GM12878 (cell line): ENCODE data around the gene MST1R. TPM values are rescaled to one million over a fixed set of nuclear protein-coding genes. Genes with fewer than 3 reads are reported as not detected.

ENCODE experiments used
- ATAC-seq: fragments of 200-7000 bp; cut with Tn5 transposase; 3 replicates; pipeline ENCODE4 v1.9.1; 2020; ENCODE audit warnings: mild to moderate bottlenecking, moderate library complexity
- BruUV-seq: library from RNA; stranded (reverse); fragments of 400-500 nt; replicated peaks from 2 replicates; lab custom pipeline; 2021; lab: Mats Ljungman, UMichigan
- CTCF ChIA-PET: fragments of 300-600 bp; sonication (Branson Sonifier 250); formaldehyde crosslinking; extraction: SDS; loops from one replicate; lab custom pipeline; 2021; ENCODE audit warnings: inconsistent platforms; lab: Yijun Ruan, JAX
- POLR2A ChIA-PET: fragments of 350-600 bp; formaldehyde crosslinking; extraction: SDS; loops from one replicate; lab custom pipeline; 2021; ENCODE audit warnings: inconsistent platforms; lab: Charles Lee
- RAD21 ChIA-PET: fragments of 300-600 bp; sonication (Branson Sonifier 250); formaldehyde crosslinking; loops from one replicate; lab custom pipeline; 2023; ENCODE audit warnings: antibody characterized with exemption; ENCODE audit not compliant: unreplicated experiment; lab: Charles Lee
- SMC1A ChIA-PET: fragments of 300-600 bp; sonication (Branson Sonifier 250); formaldehyde crosslinking; loops from one replicate; lab custom pipeline; 2023; ENCODE audit not compliant: unreplicated experiment, uncharacterized antibody; lab: Charles Lee
- DNase-seq: peaks from one replicate; pipeline ENCODE4 v3.0.0-alpha.2; 2011; ENCODE audit warnings: low read depth, low spot score
- FAIRE-seq: peaks from 3 replicates; lab custom pipeline; 2011; peaks lifted over from hg19 to GRCh38; lab: Jason Lieb, UNC
- H2AFZ ChIP-seq: 2 replicates; pipeline ENCODE4 v1.6.0; 2011; ENCODE audit warnings: low read depth, low read length, control low read depth; ENCODE audit not compliant: control insufficient read depth
- H3K27ac ChIP-seq: 2 replicates; pipeline ENCODE4 v1.5.1; 2011; ENCODE audit warnings: control low read depth; ENCODE audit not compliant: control insufficient read depth, insufficient read depth
- H3K27me3 ChIP-seq, 2 experiments: replicated peaks in 1 of 2; 2 replicates each; pipeline versions ENCODE4 v1.6.0 to v1.6.1; 2011; ENCODE audit warnings: low read length in 1 of 2; ENCODE audit not compliant: control insufficient read depth in 2 of 2, insufficient read depth in 2 of 2
- H3K36me3 ChIP-seq, 2 experiments: 2 replicates each; pipeline ENCODE4 v1.5.1; 2011; ENCODE audit warnings: low read length in 1 of 2; ENCODE audit not compliant: control insufficient read depth in 2 of 2, insufficient read depth in 2 of 2
- H3K4me1 ChIP-seq: 2 replicates; pipeline ENCODE4 v1.6.1; 2011; ENCODE audit warnings: mild to moderate bottlenecking, low read length, moderate library complexity, mixed read lengths; ENCODE audit not compliant: control insufficient read depth, insufficient read depth
- H3K4me2 ChIP-seq: 2 replicates; pipeline ENCODE4 v1.6.0; 2011; ENCODE audit warnings: control low read depth; ENCODE audit not compliant: control insufficient read depth, insufficient read depth
- H3K4me3 ChIP-seq: fragments of 200-600 bp; sonication (generic); 2 replicates; pipeline ENCODE4 v1.5.1; 2016
- H3K79me2 ChIP-seq: 2 replicates; pipeline ENCODE4 v1.6.0; 2011; ENCODE audit warnings: low read length; ENCODE audit not compliant: control insufficient read depth, insufficient read depth
- H3K9ac ChIP-seq: 2 replicates; pipeline ENCODE4 v1.8.0; 2011; ENCODE audit warnings: low read length, control low read depth, mixed read lengths; ENCODE audit not compliant: control insufficient read depth, insufficient read depth
- H3K9me3 ChIP-seq: replicated peaks from 3 replicates; pipeline ENCODE4 v1.5.1; 2011; ENCODE audit warnings: mild to moderate bottlenecking, low read length; ENCODE audit not compliant: control insufficient read depth, insufficient read depth
- H4K20me1 ChIP-seq: 2 replicates; pipeline ENCODE4 v1.6.0; 2011; ENCODE audit not compliant: control insufficient read depth, insufficient read depth
- ATF2 ChIP-seq: IDR thresholded peaks from 2 replicates; pipeline ENCODE4 v1.6.1; 2012; ENCODE audit warnings: low read length, inconsistent platforms
- CREM ChIP-seq: IDR thresholded peaks from 2 replicates; pipeline ENCODE4 v1.6.1; 2014; ENCODE audit warnings: antibody characterized with exemption, low read depth
- ETV6 ChIP-seq, 2 experiments: fragments of 450-650 bp in 1 of 2; IDR thresholded peaks in 1 of 2; conservative IDR thresholded peaks in 1 of 2; 2 replicates each; pipeline ENCODE4 v1.6.1; 2014; ENCODE audit warnings: antibody characterized with exemption in 1 of 2, borderline replicate concordance in 1 of 2, low read depth in 1 of 2, mild to moderate bottlenecking in 1 of 2, moderate library complexity in 1 of 2
- FOS ChIP-seq: IDR thresholded peaks from 3 replicates; pipeline ENCODE4 v1.6.1; 2011; ENCODE audit warnings: borderline replicate concordance; ENCODE audit not compliant: insufficient read length; ENCODE audit errors: extremely low read depth
- MEF2A ChIP-seq: IDR thresholded peaks from 2 replicates; pipeline ENCODE4 v1.6.1; 2011; ENCODE audit warnings: low read depth, mild to moderate bottlenecking, low read length, moderate library complexity; ENCODE audit not compliant: insufficient read depth
- MEF2B ChIP-seq: fragments of 450-650 bp; IDR thresholded peaks from 2 replicates; pipeline ENCODE4 v1.6.1; 2018; ENCODE audit warnings: mild to moderate bottlenecking, moderate library complexity; ENCODE audit not compliant: partially characterized antibody, poor library complexity, severe bottlenecking
- NR2F1 ChIP-seq: fragments of 450-650 bp; conservative IDR thresholded peaks from 2 replicates; pipeline ENCODE4 v1.6.1; 2017; ENCODE audit warnings: mild to moderate bottlenecking
- PAX5 ChIP-seq: IDR thresholded peaks from 2 replicates; pipeline ENCODE4 v1.6.1; 2011; ENCODE audit warnings: low read depth, low read length, borderline replicate concordance
- PAX8 ChIP-seq: fragments of 450-650 bp; IDR thresholded peaks from 2 replicates; pipeline ENCODE4 v1.6.1; 2017; ENCODE audit warnings: mild to moderate bottlenecking, moderate library complexity
- PBX3 ChIP-seq: IDR thresholded peaks from 2 replicates; pipeline ENCODE4 v1.6.1; 2011; ENCODE audit warnings: mild to moderate bottlenecking, low read depth, low read length, moderate library complexity; ENCODE audit not compliant: insufficient replicate concordance
- SMAD5 ChIP-seq: IDR thresholded peaks from 2 replicates; pipeline ENCODE4 v1.6.1; 2016; ENCODE audit warnings: antibody characterized with exemption, low read depth
- SP1 ChIP-seq: IDR thresholded peaks from one replicate; pipeline ENCODE4 v1.6.1; 2011; ENCODE audit warnings: low read depth, low read length
- SUZ12 ChIP-seq: fragments of 200-600 bp; sonication (generic); IDR thresholded peaks from one replicate; pipeline ENCODE4 v1.6.1; 2018; ENCODE audit warnings: antibody characterized with exemption, mild to moderate bottlenecking; ENCODE audit not compliant: unreplicated experiment
- TCF3 ChIP-seq: IDR thresholded peaks from 2 replicates; pipeline ENCODE4 v1.6.1; 2012; ENCODE audit warnings: low read depth, mild to moderate bottlenecking, low read length, borderline replicate concordance; ENCODE audit not compliant: insufficient read depth
- WGBS: methylation state at CpG from one replicate; pipeline ENCODE4 v1.1.6; 2016; ENCODE audit warnings: low lambda C conversion rate; ENCODE audit not compliant: insufficient replicate concordance, insufficient coverage; ENCODE audit errors: missing lambda C conversion rate; 5-methylcytosine and 5-hydroxymethylcytosine counted together
- in situ Hi-C: fragments of 300-500 bp; cut with MboI; formaldehyde crosslinking; loops from 9 replicates; pipeline ENCODE4 v1.14.3; 2018; ENCODE audit warnings: mixed read lengths
- intact Hi-C: fragments of 100-400 bp; cut with micrococcal nuclease; formaldehyde crosslinking; loops from one replicate; pipeline ENCODE4 v1.14.2; 2022; ENCODE audit not compliant: unreplicated experiment
- polyA plus RNA-seq, 11 experiments: library from polyadenylated mRNA; depleted of rRNA in 4 of 11; unstranded in 6 of 11; stranded (reverse) in 5 of 11; fragments of >200 nt; fragmentation: Nextera tagmentation in 4 of 11; fragmentation: Illumina TruSeq in 1 of 11; extraction: Ambion mirVana in 4 of 11; extraction: Trizol in 1 of 11; gene quantifications; 1 replicate in 1 of 11; 2 replicates in 10 of 11; pipeline versions ENCODE4 v1.2.1 to v1.2.3, GENCODE V29; 2011 to 2016; ENCODE audit warnings: inconsistent platforms in 2 of 11, missing spikeins in 2 of 11, low read depth in 1 of 11
- total RNA-seq, 4 experiments: library from RNA; depleted of rRNA in 3 of 4; stranded (reverse); fragments of >200 nt in 3 of 4; fragmentation: Illumina TruSeq in 1 of 4; extraction: Trizol in 1 of 4; gene quantifications; 2 replicates each; pipeline versions ENCODE4 v1.2.1 to v1.2.3, GENCODE V29; 2013 to 2021

MST1R gene
- total and polyA plus RNA-seq, 10 of the 15 experiments (the other 5 are each of a cell fraction or from before 2014, with no cell fraction given): 0.40 to 5.6 (median 1.2) TPM

GRCh38 chr3:49952924-49953323, 49.3 kb upstream of the MST1R start:
- ATAC-seq: no peak
- no peak for FAIRE-seq
- no peak overlapping the region for H3K9ac ChIP-seq
- no peak overlapping the region for H3K4me2 ChIP-seq
- POLR2A ChIA-PET: interaction anchor here (0.6 kb wide), 1 partner anchor 411 kb away, joined by 8 read pairs; no protein-coding TSS in a partner anchor
- H4K20me1 ChIP-seq: no peaks in the 10 kb centered on the region
- intact Hi-C loops: no loop called here
- SMC1A ChIA-PET: no interaction called here
- WGBS: 95% methylated on average over 6 of the region's 6 CpGs
- DNase-seq: no peak
- no peaks in the 10 kb centered on the region for H3K9me3 ChIP-seq
- H3K4me3 ChIP-seq: no peak overlapping the region
- peaks cover 16% of the 10 kb centered on the region for H3K4me1 ChIP-seq
- H3K27ac ChIP-seq: no peak overlapping the region
- peaks cover 70% of the 10 kb centered on the region for H3K79me2 ChIP-seq
- in situ Hi-C loops: no loop called here
- TF ChIP-seq ETV6 (conservative IDR thresholded peaks at IDR 0.05 in 1 of 2, IDR thresholded peaks at IDR 0.05 in 1 of 2; ENCODE audit: borderline replicate concordance in 1 of 2, low read depth in 1 of 2): no peak
- TF ChIP-seq PAX8: no peak
- RAD21 ChIA-PET: no interaction called here
- H3K36me3 ChIP-seq: no peaks in the 10 kb centered on the region
- CTCF ChIA-PET: no interaction called here
- H2AFZ ChIP-seq: no peak overlapping the region
- no TSS peak for BruUV-seq
- no peaks in the 10 kb centered on the region for H3K27me3 ChIP-seq

GRCh38 chr3:49942651-49943050, 39.0 kb upstream of the MST1R start:
- BruUV-seq: TSS peak; percentile 8
- FAIRE-seq: no peak
- Histone ChIP-seq H3K36me3 (peaks cover 0 to 2% of the 10 kb centered on the region in 2 experiments; a peak in 1 of 4 replicates), H3K9me3 (no peaks in the 10 kb centered on the region; the same call in 2 of the 3 replicates), H3K4me2 (peak overlapping the region; percentile 12), H3K27ac (peak overlapping the region; percentile 32; the same call in 1 of the 2 replicates), H2AFZ (no peak overlapping the region), H4K20me1 (no peaks in the 10 kb centered on the region), H3K4me3 (peak overlapping the region; percentile 53; the same call in 1 of the 2 replicates), H3K79me2 (peaks cover 68% of the 10 kb centered on the region), H3K4me1 (peaks cover 20% of the 10 kb centered on the region), H3K27me3 (no peaks in the 10 kb centered on the region), H3K9ac (no peak overlapping the region)
- no peak for ATAC-seq
- ChIA-PET POLR2A (interaction anchor here (4.5 kb wide), 1 partner anchor 13 kb away, joined by 38 read pairs; the partner anchor contains the start of gene MON1A), SMC1A (interaction anchor here (1.2 kb wide), 1 partner anchor 147 kb away, joined by 4 read pairs; no protein-coding TSS in a partner anchor), CTCF (no interaction called here), RAD21 (interaction anchor here (2.2 kb wide), 1 partner anchor 13 kb away, joined by 7 read pairs; the partner anchor contains the start of gene MON1A)
- peak; percentile 26 for DNase-seq
- WGBS: 0% methylated on average over 2 of the region's 2 CpGs
- intact Hi-C loops: no loop called here
- in situ Hi-C loops: no loop called here
- no peak for TF ChIP-seq FOS
- TF ChIP-seq MEF2A: 0 out of 2 replicates have a peak, but pooled peaks have one; percentile 50
- TF ChIP-seq SMAD5: no peak
- no peak for TF ChIP-seq PBX3
- TF ChIP-seq MEF2B: no peak
- 0 out of 2 replicates have a peak, but pooled peaks have one; percentile 30 for TF ChIP-seq CREM
- TF ChIP-seq ATF2: no peak
- TF ChIP-seq NR2F1: 0 out of 2 replicates have a peak, but pooled peaks have one; percentile 39
- TF ChIP-seq PAX5: peak; percentile 20; the same call in 1 of the 2 replicates
- TF ChIP-seq TCF3: no peak
- TF ChIP-seq SUZ12: no peak
- TF ChIP-seq SP1: no peak
